DMS114 treated with DMSO at 0.1 percent for 48 hours (cell line): Measurements from ENCODE around the gene LILRA6.

Experiments
- DNase-seq: peaks from one replicate; lab custom pipeline; 2025; ENCODE audit not compliant: unreplicated experiment; lab: John Stamatoyannopoulos, UW

The LILRA6 gene

GRCh38 chr19:54189145-54189734 lies 53.4 kb downstream of the LILRA6 start, which contains the start of gene MBOAT7:
TSS of gene MBOAT7 (minus strand) at chr19:54189580. CDS start at chr19:54188508, 1,072 bp downstream.
- no peak for DNase-seq

DNA sequence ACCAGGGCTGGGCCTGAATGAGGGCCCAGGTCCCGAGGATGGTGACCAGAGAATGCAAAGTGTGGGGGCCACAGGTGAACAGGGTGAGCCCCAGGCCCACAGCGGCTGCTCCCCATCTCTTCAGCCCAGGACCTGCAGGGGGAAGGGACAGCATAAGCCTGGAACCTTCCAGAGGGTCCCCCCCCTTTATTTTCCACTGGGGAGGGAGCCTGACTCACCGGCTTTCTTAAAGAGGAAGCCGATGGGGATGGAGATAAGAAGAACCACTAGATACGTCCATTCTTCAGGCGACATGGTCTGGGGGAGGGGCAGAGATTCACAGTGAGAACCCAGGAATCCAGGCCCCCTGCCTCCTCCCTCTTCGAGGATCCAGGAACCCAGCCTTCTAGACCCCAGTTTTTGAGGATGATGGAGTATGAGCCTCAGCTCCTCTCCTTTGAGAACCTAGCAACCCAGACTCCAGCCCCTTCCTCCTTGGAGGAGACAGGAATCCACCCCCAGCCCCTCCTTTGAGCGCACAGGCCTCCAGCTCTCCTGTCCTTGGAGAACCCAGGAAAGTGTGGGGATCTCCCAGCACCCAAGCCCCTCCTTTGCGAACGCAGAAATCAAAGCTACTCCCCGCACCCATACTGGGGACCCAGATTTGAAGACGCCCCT lies 54.2 kb downstream of the LILRA6 start:
- DNase-seq: no peak

DNA sequence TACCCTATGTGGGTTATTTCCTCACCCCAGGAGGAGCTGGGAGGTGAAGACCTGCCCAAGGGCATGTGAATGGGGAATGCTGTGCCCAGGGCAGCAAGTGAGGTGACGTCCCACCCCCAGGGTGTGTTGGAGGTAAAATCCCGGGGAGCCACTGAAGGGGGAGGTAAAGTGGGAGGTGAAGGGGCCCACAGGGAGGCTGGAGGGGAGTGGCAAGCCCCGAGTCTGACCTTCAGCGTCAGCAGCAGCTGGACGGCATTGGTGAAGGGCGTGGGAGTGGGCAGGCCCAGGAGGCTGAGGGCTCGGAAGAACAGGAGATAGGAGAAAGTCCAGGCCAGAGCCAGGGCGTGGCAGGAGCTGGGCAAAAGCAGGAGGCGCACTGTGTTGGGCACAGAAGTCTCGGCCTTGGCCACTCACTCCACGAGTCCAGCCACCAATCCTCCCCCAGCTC lies 55.6 kb downstream of the LILRA6 start:
- no peak for DNase-seq
